Muscle of leg (tissue), 11 donors: ENCODE data around the gene CALML5. TPM values are rescaled to one million over a fixed set of nuclear protein-coding genes. Genes with fewer than 3 reads are reported as not detected.

ENCODE experiments used
- DNase-seq: peaks from one replicate; pipeline ENCODE4 v3.0.0; 2013
- H3K27ac ChIP-seq: one replicate; pipeline ENCODE4 v1.5.1; 2013; ENCODE audit warnings: mild to moderate bottlenecking, low read length, control low read depth
- H3K27me3 ChIP-seq: one replicate; pipeline ENCODE4 v1.6.1; 2013; ENCODE audit warnings: low read length; ENCODE audit not compliant: control insufficient read depth, insufficient read depth
- H3K36me3 ChIP-seq: one replicate; pipeline ENCODE4 v1.6.1; 2013; ENCODE audit warnings: low read length; ENCODE audit not compliant: control insufficient read depth, insufficient read depth
- H3K4me1 ChIP-seq: one replicate; pipeline ENCODE4 v1.6.1; 2013; ENCODE audit warnings: low read length; ENCODE audit not compliant: control insufficient read depth, insufficient read depth
- H3K4me3 ChIP-seq: one replicate; pipeline ENCODE4 v1.5.1; 2013; ENCODE audit warnings: low read length, control low read depth
- H3K9me3 ChIP-seq: replicated peaks from 2 replicates; pipeline ENCODE4 v1.6.1; 2013; ENCODE audit warnings: low read depth, low read length; ENCODE audit not compliant: control insufficient read depth
- WGBS: methylation state at CpG from one replicate; pipeline ENCODE4 v1.1.5; 2013; ENCODE audit warnings: missing lambda C conversion rate; ENCODE audit not compliant: insufficient coverage; 5-methylcytosine and 5-hydroxymethylcytosine counted together
- polyA plus RNA-seq, 8 donors: library from polyadenylated mRNA; unstranded; fragments of 120-200 nt; gene quantifications; one replicate each; pipeline versions ENCODE4 v1.2.1 to v1.2.3, GENCODE V29; 2013; ENCODE audit warnings: inconsistent platforms in 1 of 8, low replicate concordance in 1 of 8; ENCODE audit not compliant: insufficient read length in 8 of 8, insufficient read depth in 1 of 8
- total RNA-seq: library from RNA; stranded (reverse); fragments of 120-200 nt; gene quantifications from one replicate; pipeline ENCODE4 v1.2.4, GENCODE V29; 2013

The CALML5 gene
- total and polyA plus RNA-seq, 9 donors = 0.19 to 2.2 TPM; not detected in 7

DNA sequence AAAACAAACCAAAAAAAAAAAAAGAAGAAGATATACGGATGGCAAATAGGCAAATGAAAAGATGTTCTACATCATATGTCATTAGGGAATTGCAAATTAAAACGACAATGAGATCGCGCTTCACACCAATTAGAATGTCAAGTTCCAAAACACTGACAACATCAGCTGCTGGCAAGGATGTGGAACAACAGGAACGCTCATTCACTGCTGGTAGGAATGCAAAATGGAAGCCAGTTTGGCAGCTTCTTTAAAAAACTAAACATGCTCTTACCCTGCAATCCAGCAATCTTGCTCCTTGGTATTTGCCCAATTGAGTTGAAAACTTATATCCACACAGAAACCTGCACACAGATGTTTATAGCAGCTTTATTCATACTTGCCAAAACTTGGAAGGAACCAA lies 34.8 kb downstream of the CALML5 start:
- no peak overlapping the region for H3K27ac ChIP-seq
- H3K4me3 ChIP-seq = no peak overlapping the region
- no peaks in the 10 kb centered on the region for H3K27me3 ChIP-seq
- peak; percentile 67 for DNase-seq
- H3K36me3 ChIP-seq = peaks cover 3% of the 10 kb centered on the region
- peaks cover 8% of the 10 kb centered on the region for H3K9me3 ChIP-seq
- peaks cover 53% of the 10 kb centered on the region for H3K4me1 ChIP-seq
- 50% methylated on average over 1 of the region's 5 CpGs for WGBS

DNA sequence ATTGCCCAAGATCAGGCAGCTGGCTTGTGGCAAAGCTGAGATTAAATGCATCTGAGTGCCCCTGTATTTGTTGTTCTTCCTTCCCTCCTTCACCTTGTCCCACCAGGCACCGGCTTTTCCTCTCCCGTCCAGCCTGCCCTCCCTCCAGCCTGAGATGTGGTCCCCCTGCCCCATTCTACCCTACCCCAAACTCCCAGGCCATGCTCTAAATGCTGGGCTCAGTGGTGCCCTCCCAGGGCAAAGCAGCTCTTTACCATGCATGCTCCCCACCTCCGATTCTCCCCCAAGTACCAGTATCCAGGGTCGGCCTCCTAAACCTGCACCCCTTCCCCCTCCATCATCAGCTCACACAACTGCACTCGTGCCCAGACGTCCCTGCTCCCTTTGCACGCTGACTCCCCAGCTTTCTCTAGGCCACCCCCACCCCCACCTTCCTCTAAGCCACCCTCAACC lies 36.5 kb downstream of the CALML5 start:
- H3K27me3 ChIP-seq = no peaks in the 10 kb centered on the region
- WGBS = 79% methylated on average over 6 of the region's 7 CpGs

DNA sequence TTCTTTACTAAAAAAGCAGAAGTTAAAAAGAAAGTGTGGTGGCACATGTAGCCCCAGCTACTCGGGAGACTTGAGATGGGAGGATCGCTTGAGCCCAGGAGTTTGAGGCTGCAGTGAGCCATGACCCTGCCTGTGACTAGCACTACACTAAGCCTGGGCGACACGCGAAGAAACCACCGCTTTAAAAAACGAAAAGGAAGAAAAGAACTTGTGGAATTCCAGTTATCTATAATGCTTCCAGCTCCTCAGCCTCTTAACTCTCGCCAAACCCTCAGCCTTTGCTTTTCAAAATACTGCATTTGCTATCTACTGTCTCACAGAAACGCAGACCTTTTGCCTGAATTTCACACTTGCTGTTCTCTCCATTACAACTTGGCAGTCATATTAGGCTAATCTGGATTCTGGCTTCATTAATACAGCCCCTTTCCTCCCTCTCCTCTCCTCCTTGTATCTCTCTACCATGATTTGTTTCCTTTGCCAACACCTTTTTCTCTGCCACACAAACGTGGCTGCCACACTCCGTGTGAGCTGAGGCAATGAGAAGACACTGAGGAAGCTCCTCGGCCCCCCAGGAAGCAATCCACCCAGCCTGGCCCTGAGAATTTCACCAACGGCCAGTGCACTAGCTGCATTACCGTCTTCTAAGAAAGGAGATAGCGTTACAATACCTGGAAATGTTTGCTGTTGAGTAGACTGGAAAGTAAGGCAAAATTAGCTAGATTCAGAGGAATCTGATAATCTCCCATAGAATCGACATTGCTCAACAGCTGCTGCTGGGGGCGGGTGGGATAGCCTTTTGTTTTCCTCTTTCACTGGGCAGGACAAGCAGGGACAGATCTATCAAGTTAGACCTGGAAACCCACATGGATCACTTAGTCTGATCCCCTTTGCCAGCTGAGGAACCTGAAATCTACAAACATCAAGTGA lies 37.2 kb downstream of the CALML5 start:
- Histone ChIP-seq H3K4me3 (no peak overlapping the region), H3K4me1 (peaks cover 43% of the 10 kb centered on the region), H3K27ac (peak overlapping the region; percentile 77), H3K36me3 (peaks cover 7% of the 10 kb centered on the region), H3K9me3 (no peaks in the 10 kb centered on the region), H3K27me3 (no peaks in the 10 kb centered on the region)
- DNase-seq = peak; percentile 71
- 33% methylated on average over 15 of the region's 17 CpGs for WGBS

More for the DNA sequence above, 36.5 kb downstream of the CALML5 start:
- H3K4me1 ChIP-seq = peaks cover 50% of the 10 kb centered on the region
- peaks cover 2% of the 10 kb centered on the region for H3K9me3 ChIP-seq
- H3K4me3 ChIP-seq = no peak overlapping the region
- DNase-seq = no peak
- peak overlapping the region; percentile 77 for H3K27ac ChIP-seq
- H3K36me3 ChIP-seq = peaks cover 7% of the 10 kb centered on the region

DNA sequence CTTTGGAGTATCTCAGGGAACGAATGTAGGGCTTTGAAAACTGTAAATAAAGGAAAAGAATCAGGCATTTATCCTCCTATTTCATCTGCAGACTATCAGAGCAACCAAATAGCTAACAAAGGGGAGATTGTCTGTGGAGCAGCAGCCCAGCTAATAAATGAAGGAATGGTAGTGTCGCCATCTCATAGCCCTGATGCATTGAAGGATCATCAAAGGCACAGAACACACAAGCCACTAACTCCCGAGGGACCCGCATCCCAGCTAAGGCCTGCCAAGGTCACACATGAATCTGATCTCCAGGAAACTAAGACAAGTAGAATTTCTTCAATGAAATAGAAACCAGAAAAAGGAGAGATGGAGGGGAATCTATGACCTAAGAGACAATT lies 38.2 kb downstream of the CALML5 start:
- DNase-seq = no peak

DNA sequence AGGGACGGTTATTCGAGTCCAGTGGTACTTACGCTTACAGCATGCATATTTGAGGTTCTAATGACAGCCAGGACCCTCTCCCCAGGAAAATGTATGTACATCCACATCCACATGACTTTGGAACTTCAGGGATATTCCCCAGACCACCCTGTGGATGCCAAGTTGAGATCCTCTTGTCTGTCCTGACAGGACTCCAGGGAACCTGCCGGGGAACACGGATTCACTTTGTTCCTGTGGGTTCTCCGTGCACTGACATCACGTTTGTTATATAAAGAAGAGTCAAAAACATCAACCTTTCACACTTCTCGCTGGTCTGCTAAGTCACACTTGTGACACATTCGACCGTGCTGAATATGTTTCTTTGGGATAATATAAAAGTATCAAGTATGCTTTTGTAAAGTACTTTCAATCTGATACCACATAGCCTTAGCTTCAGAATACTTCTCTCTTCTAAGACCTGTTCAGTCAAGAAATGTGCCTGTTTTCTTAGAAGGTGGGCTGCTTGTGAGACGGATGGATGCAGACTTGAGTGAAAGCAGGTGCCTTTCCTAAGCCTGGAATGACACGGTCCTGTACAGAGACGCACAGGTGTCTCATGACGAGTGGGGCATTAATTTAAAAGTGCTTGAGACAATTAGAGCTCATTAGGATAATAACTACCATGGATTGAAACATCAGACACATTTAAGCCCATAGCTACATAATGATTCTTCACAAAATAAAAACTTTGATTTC lies 38.7 kb downstream of the CALML5 start:
- Histone ChIP-seq H3K4me3 (no peak overlapping the region), H3K27me3 (no peaks in the 10 kb centered on the region), H3K36me3 (peaks cover 18% of the 10 kb centered on the region), H3K27ac (no peak overlapping the region), H3K9me3 (no peaks in the 10 kb centered on the region), H3K4me1 (peaks cover 28% of the 10 kb centered on the region)
- DNase-seq = no peak
- WGBS = 84% methylated on average over 4 of the region's 14 CpGs

More for the DNA sequence above, 38.2 kb downstream of the CALML5 start:
- H3K36me3 ChIP-seq = peaks cover 14% of the 10 kb centered on the region
- no peaks in the 10 kb centered on the region for H3K9me3 ChIP-seq
- H3K4me3 ChIP-seq = no peak overlapping the region
- H3K27me3 ChIP-seq = no peaks in the 10 kb centered on the region
- peaks cover 33% of the 10 kb centered on the region for H3K4me1 ChIP-seq
- peak overlapping the region; percentile 33 for H3K27ac ChIP-seq
- no CpG with 5 or more reads among the region's 4 CpGs for WGBS

DNA sequence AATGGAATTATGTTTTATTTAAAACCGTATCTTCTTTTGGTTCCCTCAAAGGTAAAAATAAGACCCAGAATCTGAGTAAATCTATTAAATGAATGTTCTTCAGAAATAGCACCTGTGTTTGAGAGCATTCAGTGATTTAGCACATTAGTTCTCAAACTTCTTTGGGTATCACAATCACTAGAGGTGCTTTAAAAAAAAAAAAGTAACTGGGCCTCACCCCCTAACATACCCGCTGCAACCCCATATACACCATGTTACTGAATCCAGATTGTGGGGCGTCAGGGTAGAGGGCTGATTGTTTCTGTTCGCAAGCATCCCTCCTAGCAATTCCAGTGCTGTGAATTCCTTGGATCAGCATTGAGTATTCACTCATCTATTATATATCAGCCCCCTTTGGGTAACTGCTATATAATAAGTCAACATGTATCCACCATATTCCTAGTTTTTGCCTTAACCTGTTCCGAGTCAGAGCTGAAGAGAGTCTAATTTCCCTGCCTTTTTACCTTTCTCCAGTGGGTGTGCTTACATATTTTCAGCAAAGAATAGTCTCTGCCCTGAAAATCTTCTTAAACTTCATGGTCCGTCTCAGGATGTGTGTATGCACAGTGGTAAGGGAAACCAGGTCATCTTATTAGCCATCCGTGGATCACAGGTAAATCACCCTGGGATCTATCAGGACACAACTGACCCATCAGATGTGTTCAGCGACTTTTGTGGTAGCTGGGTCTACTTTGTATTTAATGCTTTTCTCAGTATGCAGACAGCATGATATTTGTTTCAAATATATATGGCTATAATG lies 40.2 kb downstream of the CALML5 start:
- no peak overlapping the region for H3K27ac ChIP-seq
- H3K27me3 ChIP-seq = no peaks in the 10 kb centered on the region
- 100% methylated on average over 2 of the region's 8 CpGs for WGBS
- H3K36me3 ChIP-seq = peaks cover 27% of the 10 kb centered on the region
- H3K4me3 ChIP-seq = no peak overlapping the region
- H3K4me1 ChIP-seq = peaks cover 18% of the 10 kb centered on the region
- H3K9me3 ChIP-seq = no peaks in the 10 kb centered on the region
- DNase-seq = no peak

DNA sequence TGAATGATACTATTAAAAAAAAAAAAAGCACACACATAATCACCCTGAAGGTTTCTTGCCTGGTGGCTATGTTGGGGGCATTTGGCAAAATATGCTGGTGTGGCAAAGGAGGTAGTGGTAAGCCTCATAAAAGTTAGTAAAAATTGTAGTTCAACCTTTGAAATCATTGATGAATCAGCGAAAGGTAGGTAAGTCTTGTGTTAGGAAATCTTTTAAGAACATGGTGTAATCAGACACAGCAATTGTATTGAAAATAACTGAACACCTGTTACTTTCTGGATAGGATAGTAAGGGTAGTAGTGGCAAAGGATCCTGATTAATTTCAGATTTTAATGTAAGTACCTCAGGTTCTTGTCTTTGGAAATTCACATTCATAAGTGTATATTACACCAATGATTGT lies 40.9 kb downstream of the CALML5 start:
- no peak for DNase-seq
- H3K36me3 ChIP-seq = peaks cover 34% of the 10 kb centered on the region
- H3K4me3 ChIP-seq = no peak overlapping the region
- no peak overlapping the region for H3K27ac ChIP-seq
- no peaks in the 10 kb centered on the region for H3K27me3 ChIP-seq
- H3K4me1 ChIP-seq = peaks cover 18% of the 10 kb centered on the region
- no CpG with 5 or more reads among the region's 1 CpG for WGBS
- no peaks in the 10 kb centered on the region for H3K9me3 ChIP-seq

DNA sequence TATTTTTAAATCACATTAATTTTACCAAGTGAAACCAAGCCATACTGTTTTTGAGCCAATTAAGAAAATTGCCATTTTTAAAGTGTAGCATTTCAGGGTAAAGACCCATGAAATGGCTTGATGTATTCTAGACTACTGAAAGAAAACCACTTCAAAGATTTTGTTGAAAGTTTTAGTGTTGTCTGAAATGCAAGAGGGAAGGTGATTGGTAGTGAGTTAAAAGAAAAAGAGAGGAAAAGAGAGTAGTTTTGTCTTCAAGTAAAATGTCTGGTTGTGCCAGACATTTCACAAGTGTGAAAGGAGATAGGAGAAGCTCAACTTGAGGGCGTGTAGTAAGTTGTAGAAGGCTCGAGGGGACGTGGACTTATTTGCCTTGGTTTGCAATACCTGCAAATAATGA lies 41.6 kb downstream of the CALML5 start:
- Histone ChIP-seq H3K4me3 (no peak overlapping the region), H3K36me3 (peaks cover 39% of the 10 kb centered on the region), H3K4me1 (peaks cover 16% of the 10 kb centered on the region), H3K9me3 (no peaks in the 10 kb centered on the region), H3K27me3 (no peaks in the 10 kb centered on the region), H3K27ac (no peak overlapping the region)
- no peak for DNase-seq
- 76% methylated on average over 3 of the region's 3 CpGs for WGBS

DNA sequence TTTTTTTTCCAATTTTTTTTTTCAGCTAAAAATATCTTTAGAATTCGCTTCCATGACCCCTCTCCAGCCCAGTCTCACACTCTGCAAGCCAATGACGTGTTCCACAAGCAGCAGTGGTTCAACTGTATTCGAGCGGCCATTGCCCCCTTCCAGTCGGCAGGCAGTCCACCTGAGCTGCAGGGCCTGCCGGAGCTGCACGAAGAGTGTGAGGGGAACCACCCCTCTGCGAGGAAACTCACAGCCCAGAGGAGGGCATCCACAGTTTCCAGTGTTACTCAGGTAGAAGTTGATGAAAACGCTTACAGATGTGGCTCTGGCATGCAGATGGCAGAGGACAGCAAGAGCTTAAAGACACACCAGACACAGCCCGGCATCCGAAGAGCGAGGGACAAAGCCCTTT lies 42.8 kb downstream of the CALML5 start:
- Histone ChIP-seq H3K4me1 (peaks cover 6% of the 10 kb centered on the region), H3K27me3 (no peaks in the 10 kb centered on the region), H3K27ac (no peak overlapping the region), H3K9me3 (no peaks in the 10 kb centered on the region), H3K36me3 (peaks cover 44% of the 10 kb centered on the region), H3K4me3 (no peak overlapping the region)
- 89% methylated on average over 6 of the region's 12 CpGs for WGBS
- no peak for DNase-seq
